ENCODE data around the gene ENTR1. TPM values are rescaled to one million over a fixed set of nuclear protein-coding genes. Genes with fewer than 3 reads are reported as not detected.

Gene ENTR1
- total and polyA plus RNA-seq, 2 of the 4 experiments (the other 2 are of a cell fraction), result 14.5 to 37.3 TPM

GRCh38 chr9:136392538-136393449, 17.6 kb downstream of the ENTR1 start:
- no peak for DNase-seq
- BruUV-seq (replicated peaks), result no TSS peak
- Histone ChIP-seq H3K27me3 (ENCODE audit: control insufficient read depth, insufficient read depth, low read length) (no peaks in the 10 kb centered on the region), H3K23ac (ENCODE audit: low read depth, low read length) (no peak overlapping the region), H3K79me1 (ENCODE audit: low read depth in 1 of 2, low read length in 2 of 2) (peaks cover 14 to 18% of the 10 kb centered on the region in 2 experiments), H4K5ac (ENCODE audit: low read depth, low read length) (no peak overlapping the region), H2AK5ac (ENCODE audit: low read depth, low read length) (no peak overlapping the region), H2BK120ac (ENCODE audit: low read depth, low read length) (no peak overlapping the region), H3K18ac (ENCODE audit: low read depth, low read length) (no peak overlapping the region), H4K91ac (ENCODE audit: insufficient read depth, low read depth, low read length) (no peak overlapping the region), H3K4me2 (ENCODE audit: low read depth, low read length) (no peak overlapping the region), H2AFZ (replicated peaks; ENCODE audit: low read length, poor library complexity) (no peak overlapping the region), H4K8ac (ENCODE audit: low read depth in 2 of 2, low read length in 2 of 2) (no peak overlapping the region), H3K9me3 (ENCODE audit: control insufficient read depth, insufficient read depth, low read length) (no peaks in the 10 kb centered on the region), H3K14ac (replicated peaks; ENCODE audit: low read depth, low read length) (no peak overlapping the region), H3K9me1 (ENCODE audit: insufficient read depth, low read length) (no peaks in the 10 kb centered on the region), H3K4ac (ENCODE audit: low read depth, low read length) (no peak overlapping the region), H3K9ac (ENCODE audit: low read depth, low read length) (no peak overlapping the region), H3K56ac (ENCODE audit: extremely low read depth, insufficient read depth, low read length) (no peak overlapping the region), H3K4me1 (ENCODE audit: control insufficient read depth, insufficient read depth, low read length) (no peaks in the 10 kb centered on the region), H2BK15ac (ENCODE audit: low read depth, low read length) (no peak overlapping the region), H4K20me1 (ENCODE audit: insufficient read depth, low read length) (peaks cover 3% of the 10 kb centered on the region; the same call in 1 of the 2 replicates), H2BK20ac (ENCODE audit: low read depth, low read length) (no peak overlapping the region), H2BK5ac (ENCODE audit: low read depth, low read length, poor library complexity, severe bottlenecking) (no peak overlapping the region), H3K4me3 (ENCODE audit: insufficient read depth, low read depth, low read length) (no peak overlapping the region), H3K27ac (ENCODE audit: insufficient read depth, low read length) (no peak overlapping the region), H3K36me3 (ENCODE audit: control insufficient read depth, insufficient read depth, low read length) (peaks cover 74% of the 10 kb centered on the region), H2AK9ac (replicated peaks; ENCODE audit: low read depth, low read length, poor library complexity) (no peak overlapping the region)
- POLR2A ChIA-PET (ENCODE audit: unreplicated experiment), result no interaction called here
- CTCF ChIA-PET, result no interaction called here
- ATAC-seq (ENCODE audit: low read depth), result no peak
- dilution Hi-C loops (cut with HindIII; ENCODE audit: low sequenced_read_pairs, unreplicated experiment), result no loop called here
- intact Hi-C loops (cut with micrococcal nuclease), result no loop called here
- WGBS, 2 experiments (ENCODE audit: extremely low coverage in 2 of 2, insufficient read length in 1 of 2), result 89% methylated on average over 9 of the region's 21 CpGs; no CpG with 5 or more reads in 1 of the 2 experiments
- in situ Hi-C loops (cut with MboI; ENCODE audit: low sequenced_read_pairs), result no loop called here
- no peak for TF ChIP-seq CTCF (conservative IDR thresholded peaks at IDR 0.05; ENCODE audit: low read depth, low read length)
- no peak for TF ChIP-seq MAFK (IDR thresholded peaks at IDR 0.05; ENCODE audit: low read depth, low read length)
- TF ChIP-seq RCOR1 (IDR thresholded peaks at IDR 0.05; ENCODE audit: insufficient replicate concordance, low read length), result no peak
- TF ChIP-seq CHD1 (IDR thresholded peaks at IDR 0.05; ENCODE audit: low read depth, low read length), result no peak
- TF ChIP-seq SMC3 (IDR thresholded peaks at IDR 0.05; ENCODE audit: low read depth, low read length), result no peak
- no peak for TF ChIP-seq NFE2L2 (IDR thresholded peaks at IDR 0.05; ENCODE audit: low read depth, low read length)
- no peak for TF ChIP-seq POLR2A (IDR thresholded peaks at IDR 0.05; ENCODE audit: low read depth, low read length)
- TF ChIP-seq, protein P1, sequence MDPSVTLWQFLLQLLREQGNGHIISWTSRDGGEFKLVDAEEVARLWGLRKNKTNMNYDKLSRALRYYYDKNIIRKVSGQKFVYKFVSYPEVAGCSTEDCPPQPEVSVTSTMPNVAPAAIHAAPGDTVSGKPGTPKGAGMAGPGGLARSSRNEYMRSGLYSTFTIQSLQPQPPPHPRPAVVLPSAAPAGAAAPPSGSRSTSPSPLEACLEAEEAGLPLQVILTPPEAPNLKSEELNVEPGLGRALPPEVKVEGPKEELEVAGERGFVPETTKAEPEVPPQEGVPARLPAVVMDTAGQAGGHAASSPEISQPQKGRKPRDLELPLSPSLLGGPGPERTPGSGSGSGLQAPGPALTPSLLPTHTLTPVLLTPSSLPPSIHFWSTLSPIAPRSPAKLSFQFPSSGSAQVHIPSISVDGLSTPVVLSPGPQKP (IDR thresholded peaks at IDR 0.05; ENCODE audit: borderline replicate concordance, low read depth, low read length), result no peak
- no peak for TF ChIP-seq MXI1 (IDR thresholded peaks at IDR 0.05; ENCODE audit: borderline replicate concordance, low read depth, low read length)

Measured in IMR-90 (cell line).